Activated T-cell treated with anti-CD3 and anti-CD28 coated beads, Interleukin-2, amount 50 U/mL, for 72 hours (primary cell): ENCODE data around the gene NTNG1. TPM values are rescaled to one million over a fixed set of nuclear protein-coding genes. Genes with fewer than 3 reads are reported as not detected.

ENCODE experiments used
- ATAC-seq, 2 donors: fragments of 150-1000 bp; cut with Tn5 transposase; replicated peaks in 1 of 2; 2 replicates each; pipeline ENCODE4 v1.10.0; 2021; ENCODE audit warnings: moderate library complexity in 2 of 2, mild to moderate bottlenecking in 1 of 2
- DNase-seq, 2 donors: peaks; one replicate each; pipeline ENCODE4 v3.0.0; 2021 to 2022; ENCODE audit warnings: mixed read lengths in 1 of 2
- H3K27ac Mint-ChIP-seq: one replicate; pipeline ENCODE4 v1.8.0; 2022; ENCODE audit warnings: mild to moderate bottlenecking, moderate library complexity, mixed read lengths
- H3K27me3 Mint-ChIP-seq: one replicate; pipeline ENCODE4 v1.8.0; 2022; ENCODE audit warnings: low read depth, mixed read lengths
- H3K36me3 Mint-ChIP-seq, 2 donors: one replicate each; pipeline ENCODE4 v1.8.0; 2022; ENCODE audit warnings: mixed read lengths in 2 of 2, mild to moderate bottlenecking in 1 of 2; ENCODE audit not compliant: insufficient read depth in 2 of 2
- H3K4me1 Mint-ChIP-seq: one replicate; pipeline ENCODE4 v1.8.0; 2022; ENCODE audit warnings: low read depth, mixed read lengths
- H3K4me3 Mint-ChIP-seq, 2 donors: one replicate each; pipeline ENCODE4 v1.8.0; 2022; ENCODE audit warnings: mild to moderate bottlenecking in 2 of 2, mixed read lengths in 2 of 2, moderate library complexity in 2 of 2
- H3K9me3 Mint-ChIP-seq, 2 donors: one replicate each; pipeline ENCODE4 v1.8.0; 2022; ENCODE audit warnings: mixed read lengths in 2 of 2
- total RNA-seq, 2 donors: library from RNA; stranded (reverse); gene quantifications; one replicate each; pipeline ENCODE4 v1.2.3, GENCODE V29; 2022

NTNG1 gene
- total RNA-seq, 2 donors from 2014 or later, result 0.48 TPM; not detected in 1

DNA sequence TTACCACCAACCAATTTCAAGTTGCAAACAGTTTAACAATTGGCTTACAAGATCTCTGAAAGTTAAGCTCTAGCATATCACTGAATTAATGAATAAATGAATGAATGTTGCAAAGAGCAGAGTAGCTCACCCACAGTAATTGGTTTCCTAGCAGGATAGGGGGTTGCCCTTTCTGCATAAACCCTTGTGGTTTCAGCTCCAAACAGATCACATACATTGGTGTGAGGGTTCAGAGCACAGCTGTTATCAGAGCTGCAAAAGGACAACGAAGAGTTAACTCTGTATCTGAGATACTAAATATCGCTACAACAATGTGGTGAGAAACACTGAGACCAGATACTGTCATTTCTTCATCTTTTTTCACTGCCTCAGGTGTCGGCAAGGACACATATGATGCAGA is 46.6 kb downstream of the NTNG1 start:
- H3K27me3 Mint-ChIP-seq, result peaks cover 5% of the 10 kb centered on the region
- H3K9me3 Mint-ChIP-seq, result no peaks in the 10 kb centered on the region
- no peak overlapping the region for H3K27ac Mint-ChIP-seq
- H3K4me1 Mint-ChIP-seq, result no peaks in the 10 kb centered on the region
- H3K36me3 Mint-ChIP-seq, result no peaks in the 10 kb centered on the region
- no peak for ATAC-seq
- no peak overlapping the region for H3K4me3 Mint-ChIP-seq
- DNase-seq, result no peak

DNA sequence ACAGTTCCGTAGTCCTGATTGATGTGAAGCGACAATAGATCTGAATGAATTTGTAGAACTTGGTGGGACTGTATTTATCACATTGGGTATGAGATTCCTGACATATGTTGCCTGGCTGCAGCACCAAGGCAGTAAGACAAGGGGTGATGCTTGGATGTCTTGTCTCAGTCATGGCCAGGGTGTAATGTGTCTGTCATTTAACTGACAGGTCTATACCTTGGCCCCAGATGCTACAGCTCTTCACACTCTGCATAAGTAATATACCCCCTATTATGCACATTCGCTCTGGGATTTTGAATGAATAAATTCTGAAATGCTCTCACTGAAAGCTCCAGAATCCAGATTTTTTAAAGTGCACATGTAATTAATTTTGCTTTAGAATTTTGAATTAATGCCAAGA is 47.3 kb downstream of the NTNG1 start:
- no peak overlapping the region for H3K27ac Mint-ChIP-seq
- peaks cover 4% of the 10 kb centered on the region for H3K27me3 Mint-ChIP-seq
- ATAC-seq (no peak), DNase-seq (no peak)
- no peaks in the 10 kb centered on the region for H3K36me3 Mint-ChIP-seq
- no peaks in the 10 kb centered on the region for H3K4me1 Mint-ChIP-seq
- no peak overlapping the region for H3K4me3 Mint-ChIP-seq
- H3K9me3 Mint-ChIP-seq, result no peaks in the 10 kb centered on the region

DNA sequence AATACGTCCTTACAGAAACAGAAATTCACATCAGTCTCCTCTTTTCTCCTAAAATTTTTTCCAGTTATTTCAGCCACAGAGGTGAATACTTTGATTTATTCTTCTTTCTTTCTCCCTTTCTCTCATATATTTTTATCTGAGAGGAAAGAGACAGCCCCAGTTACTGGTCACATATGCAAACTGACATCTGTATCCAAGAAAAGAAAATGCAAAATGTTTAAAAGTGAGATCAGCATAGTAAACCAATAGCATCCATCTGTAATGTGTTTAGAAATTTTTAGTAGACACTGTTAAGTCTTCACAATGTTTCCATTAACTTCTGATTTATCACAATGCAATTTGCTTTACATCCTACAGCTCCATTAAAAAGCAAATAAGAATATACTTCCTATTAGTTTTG is 53.5 kb downstream of the NTNG1 start:
- Mint-ChIP-seq H3K4me1 (no peaks in the 10 kb centered on the region), H3K9me3 (no peaks in the 10 kb centered on the region), H3K27me3 (no peaks in the 10 kb centered on the region), H3K27ac (no peak overlapping the region), H3K36me3 (no peaks in the 10 kb centered on the region), H3K4me3 (no peak overlapping the region)
- ATAC-seq (no peak), DNase-seq (no peak)

DNA sequence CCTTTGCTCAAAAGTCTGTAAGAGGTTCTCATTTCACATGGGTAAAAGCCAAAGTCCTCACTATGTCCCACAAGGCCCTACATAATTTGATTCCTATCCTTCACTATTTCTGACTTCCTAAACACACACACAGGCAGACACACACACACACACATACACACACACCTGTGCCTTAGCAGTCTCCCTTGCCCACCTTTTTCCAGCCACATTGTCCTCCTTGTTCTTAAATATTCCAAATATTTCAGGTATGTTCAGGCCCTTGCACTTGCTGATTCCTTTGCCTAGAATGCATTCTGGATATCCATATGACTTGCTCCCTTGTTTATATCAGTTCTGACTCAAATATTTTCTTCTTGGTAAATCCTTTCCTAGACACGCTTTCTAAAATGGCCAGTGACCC is 54.6 kb downstream of the NTNG1 start:
- no peak for ATAC-seq
- H3K9me3 Mint-ChIP-seq, result no peaks in the 10 kb centered on the region
- no peak overlapping the region for H3K4me3 Mint-ChIP-seq
- no peaks in the 10 kb centered on the region for H3K27me3 Mint-ChIP-seq
- H3K36me3 Mint-ChIP-seq, result no peaks in the 10 kb centered on the region
- no peak for DNase-seq
- H3K4me1 Mint-ChIP-seq, result no peaks in the 10 kb centered on the region
- no peak overlapping the region for H3K27ac Mint-ChIP-seq

DNA sequence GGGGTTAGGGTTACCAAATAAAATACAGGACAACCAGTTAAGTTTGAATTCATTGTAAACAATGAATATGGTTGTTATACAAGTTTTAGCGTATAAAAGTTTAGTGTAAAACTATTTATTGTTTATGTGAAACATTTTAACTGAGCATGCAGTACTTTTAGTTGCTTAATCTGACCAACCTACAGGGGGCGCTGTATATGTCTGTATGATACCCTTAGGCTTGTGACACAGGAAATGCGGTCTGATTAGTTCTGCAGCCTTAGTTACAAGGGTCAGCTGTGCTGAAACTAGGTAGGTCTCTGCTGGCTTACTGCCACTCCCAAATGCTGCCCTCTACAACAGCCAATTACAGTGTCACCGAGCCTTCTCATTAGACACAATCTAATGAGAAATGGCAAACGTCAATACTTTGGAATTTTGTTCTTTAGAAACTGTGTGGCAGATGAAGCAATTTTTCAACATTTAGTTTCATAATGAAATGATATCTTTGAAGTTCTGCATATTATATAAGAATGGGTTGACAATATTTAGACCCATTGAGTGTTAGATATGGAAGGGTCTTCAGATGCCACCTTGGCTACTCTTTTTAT is 56.2 kb downstream of the NTNG1 start:
- ATAC-seq, result no peak
- Mint-ChIP-seq H3K9me3 (peaks cover 0 to 5% of the 10 kb centered on the region in 2 donors), H3K27me3 (no peaks in the 10 kb centered on the region), H3K4me1 (no peaks in the 10 kb centered on the region), H3K36me3 (peaks cover 0 to 3% of the 10 kb centered on the region in 2 donors), H3K27ac (no peak overlapping the region), H3K4me3 (no peak overlapping the region)
- peak; percentile 17 to 34 for DNase-seq

DNA sequence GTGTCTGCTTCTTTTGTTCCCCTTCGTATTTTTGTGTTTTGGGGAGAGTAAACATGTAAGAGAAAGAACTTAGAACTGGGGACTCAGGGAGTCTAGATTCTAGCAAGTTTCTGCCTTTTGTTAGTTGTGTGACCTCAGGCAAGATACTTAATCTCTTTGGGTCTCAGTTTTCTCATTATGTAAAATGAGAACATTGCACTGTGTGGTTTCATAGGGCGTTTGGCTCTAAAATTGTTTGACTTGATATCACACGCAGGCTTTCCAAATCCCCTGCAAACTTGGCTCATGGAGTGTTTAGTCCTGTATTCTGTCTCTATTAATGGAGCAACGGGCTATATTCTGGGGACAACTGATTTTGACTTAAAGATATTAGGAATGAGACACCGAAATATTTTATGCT is 57.7 kb downstream of the NTNG1 start:
- Mint-ChIP-seq H3K9me3 (peaks cover 0 to 5% of the 10 kb centered on the region in 2 donors), H3K4me1 (no peaks in the 10 kb centered on the region)
- ATAC-seq, result no peak

DNA sequence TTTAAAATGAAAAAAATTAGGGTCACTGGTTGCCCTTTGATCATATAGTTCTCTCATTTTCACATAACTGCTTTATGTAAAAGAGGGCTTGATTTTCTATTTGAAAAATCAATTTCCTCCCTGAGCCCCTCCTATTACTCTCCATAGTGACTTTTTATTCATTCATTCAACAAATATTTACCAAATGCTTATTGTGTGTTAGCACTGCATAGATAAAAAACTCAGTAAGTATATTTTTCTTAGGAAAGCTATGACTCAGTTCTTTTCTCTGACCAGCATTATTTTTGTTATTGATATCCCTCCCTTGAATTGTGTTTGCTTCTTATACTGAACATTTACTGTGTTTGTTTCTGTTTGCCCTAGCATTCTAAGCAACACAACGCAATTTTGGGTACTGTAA is 59.8 kb downstream of the NTNG1 start:
- no peaks in the 10 kb centered on the region for H3K4me1 Mint-ChIP-seq
- peaks cover 0 to 3% of the 10 kb centered on the region in 2 donors for H3K36me3 Mint-ChIP-seq
- H3K4me3 Mint-ChIP-seq, result no peak overlapping the region

More for the DNA sequence above, 57.7 kb downstream of the NTNG1 start:
- H3K27me3 Mint-ChIP-seq, result no peaks in the 10 kb centered on the region
- no peak overlapping the region for H3K4me3 Mint-ChIP-seq
- no peak for DNase-seq
- no peak overlapping the region for H3K27ac Mint-ChIP-seq
- H3K36me3 Mint-ChIP-seq, result peaks cover 0 to 3% of the 10 kb centered on the region in 2 donors

DNA sequence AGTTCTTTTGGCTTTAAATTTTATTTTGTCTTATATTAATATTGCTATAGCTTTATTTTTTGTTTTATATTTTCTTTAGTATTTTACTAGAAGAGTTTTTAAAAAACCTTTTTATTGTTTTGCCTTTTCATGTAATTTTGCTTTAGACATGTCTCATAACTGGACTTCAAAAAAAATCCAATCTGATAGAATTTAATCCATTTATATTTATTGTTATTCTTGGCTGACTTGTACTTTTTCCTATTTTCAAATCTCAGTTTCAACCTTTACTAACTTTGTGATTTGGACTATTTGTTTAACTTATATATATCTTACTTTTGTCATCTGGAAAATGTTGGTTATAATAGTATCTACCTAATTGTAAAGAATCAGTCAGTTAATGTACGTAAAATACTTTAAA is 61.2 kb downstream of the NTNG1 start:
- ATAC-seq, result no peak
- H3K27me3 Mint-ChIP-seq, result no peaks in the 10 kb centered on the region
- peaks cover 0 to 3% of the 10 kb centered on the region in 2 donors for H3K36me3 Mint-ChIP-seq
- no peak for DNase-seq
- H3K4me1 Mint-ChIP-seq, result no peaks in the 10 kb centered on the region
- no peak overlapping the region for H3K4me3 Mint-ChIP-seq
- peaks cover 2 to 5% of the 10 kb centered on the region in 2 donors for H3K9me3 Mint-ChIP-seq
- no peak overlapping the region for H3K27ac Mint-ChIP-seq

More for the DNA sequence above, 59.8 kb downstream of the NTNG1 start:
- Mint-ChIP-seq H3K27me3 (no peaks in the 10 kb centered on the region), H3K9me3 (peaks cover 2 to 5% of the 10 kb centered on the region in 2 donors), H3K27ac (no peak overlapping the region)
- DNase-seq (no peak), ATAC-seq (no peak)

DNA sequence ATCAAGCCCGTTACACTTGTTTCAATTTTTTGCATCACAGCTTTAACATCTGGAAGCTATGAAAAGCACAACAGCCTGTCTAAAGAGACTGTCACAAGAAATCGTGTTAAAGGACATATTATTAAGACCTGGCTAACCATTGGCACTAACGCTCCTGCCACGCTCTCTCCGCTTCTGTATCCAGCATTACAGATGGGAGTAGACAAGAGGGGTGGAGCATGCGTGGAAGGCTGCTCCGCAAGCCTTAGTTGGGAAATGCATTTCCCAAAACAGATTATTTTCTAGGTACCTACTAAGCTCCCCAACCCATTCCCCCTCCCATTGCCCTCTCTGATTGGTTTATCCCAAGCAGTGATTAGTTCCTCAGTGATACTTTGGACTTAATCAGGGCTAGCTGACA is 72.4 kb downstream of the NTNG1 start:
- peaks cover 2 to 7% of the 10 kb centered on the region in 2 donors for H3K9me3 Mint-ChIP-seq
- H3K27ac Mint-ChIP-seq, result no peak overlapping the region
- ATAC-seq, result no peak
- no peak overlapping the region for H3K4me3 Mint-ChIP-seq
- DNase-seq, result no peak
- H3K4me1 Mint-ChIP-seq, result no peaks in the 10 kb centered on the region
- no peaks in the 10 kb centered on the region for H3K27me3 Mint-ChIP-seq
- H3K36me3 Mint-ChIP-seq, result no peaks in the 10 kb centered on the region

DNA sequence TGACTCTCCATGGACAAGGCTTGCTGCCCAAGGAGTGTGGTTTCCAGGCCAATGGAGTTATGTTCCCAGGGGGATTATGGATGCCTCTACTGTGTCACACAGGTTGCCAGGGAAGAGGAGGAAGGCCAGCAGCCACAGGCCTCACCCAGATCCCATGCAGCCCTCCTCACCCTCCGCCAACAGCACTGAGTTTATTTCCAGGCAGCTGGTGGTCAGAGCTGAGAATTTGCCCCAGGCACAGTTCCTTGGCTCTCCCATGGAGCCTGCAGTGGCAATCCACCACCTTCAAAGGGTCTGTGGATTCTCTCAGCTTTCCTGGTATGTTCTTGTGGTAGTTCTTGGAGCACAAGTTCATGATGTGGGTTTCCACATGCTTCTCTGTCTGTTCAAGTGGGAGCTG is 79.2 kb downstream of the NTNG1 start:
- peaks cover 0 to 3% of the 10 kb centered on the region in 2 donors for H3K36me3 Mint-ChIP-seq
- no peak overlapping the region for H3K4me3 Mint-ChIP-seq
- peaks cover 0 to 11% of the 10 kb centered on the region in 2 donors for H3K9me3 Mint-ChIP-seq
- ATAC-seq (no peak), DNase-seq (no peak)
- H3K27me3 Mint-ChIP-seq, result no peaks in the 10 kb centered on the region
- H3K27ac Mint-ChIP-seq, result no peak overlapping the region
- no peaks in the 10 kb centered on the region for H3K4me1 Mint-ChIP-seq

DNA sequence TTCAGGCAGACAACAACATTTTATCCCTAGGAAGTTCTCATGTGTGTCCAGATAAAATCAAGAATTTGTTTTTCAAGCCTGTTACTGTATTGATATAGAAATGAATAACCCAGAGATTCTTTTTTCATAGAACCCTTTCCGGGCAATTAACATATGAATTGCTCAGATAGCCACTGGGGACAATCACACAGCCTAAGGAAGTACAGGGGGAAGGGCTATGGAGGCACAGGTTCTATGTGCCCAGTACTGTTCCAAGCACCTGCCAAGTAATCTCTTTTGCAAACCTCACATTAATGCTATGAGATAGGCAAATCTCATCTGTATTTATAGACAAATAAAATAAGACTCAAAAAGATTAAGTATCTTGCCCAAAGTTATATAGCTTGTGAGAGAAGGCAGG is 84.9 kb downstream of the NTNG1 start:
- DNase-seq (no peak), ATAC-seq (no peak)
- peaks cover 0 to 3% of the 10 kb centered on the region in 2 donors for H3K9me3 Mint-ChIP-seq
- no peak overlapping the region for H3K4me3 Mint-ChIP-seq
- H3K4me1 Mint-ChIP-seq, result no peaks in the 10 kb centered on the region
- H3K36me3 Mint-ChIP-seq, result no peaks in the 10 kb centered on the region
- H3K27ac Mint-ChIP-seq, result no peak overlapping the region
- H3K27me3 Mint-ChIP-seq, result no peaks in the 10 kb centered on the region

DNA sequence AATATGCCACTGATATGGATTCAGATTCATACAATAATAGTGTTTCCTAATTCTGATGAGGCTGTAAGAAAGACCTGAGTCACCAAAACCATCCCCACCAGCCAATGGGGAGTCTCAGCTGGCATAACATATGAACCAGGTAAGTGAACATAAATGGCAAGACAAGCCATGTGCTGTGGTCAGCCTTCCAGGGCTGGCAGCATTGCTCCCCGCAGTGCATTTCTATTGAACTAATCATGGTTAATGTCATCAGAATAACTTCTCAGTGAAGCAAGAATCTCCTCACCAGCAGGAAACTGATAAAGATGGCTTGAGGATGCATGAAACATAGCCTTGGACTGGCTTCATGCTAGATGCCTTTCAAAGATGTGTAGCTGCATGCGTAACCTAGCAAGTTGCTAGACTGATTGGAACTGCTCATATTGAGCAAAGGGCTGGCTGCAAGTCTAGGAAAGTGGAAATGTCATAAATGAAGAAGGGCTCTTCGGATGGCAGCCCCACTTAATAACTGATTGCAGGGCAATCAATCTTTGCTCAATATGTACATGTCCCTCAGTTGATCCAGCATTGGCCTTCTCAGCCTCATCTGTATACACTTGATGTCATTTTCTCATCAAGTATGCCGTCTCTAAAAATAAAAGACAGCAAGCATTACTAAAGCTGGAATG is 88.0 kb downstream of the NTNG1 start:
- no peaks in the 10 kb centered on the region for H3K36me3 Mint-ChIP-seq
- ATAC-seq, result no peak
- H3K9me3 Mint-ChIP-seq, result peaks cover 0 to 3% of the 10 kb centered on the region in 2 donors
- H3K4me3 Mint-ChIP-seq, result no peak overlapping the region
- no peaks in the 10 kb centered on the region for H3K4me1 Mint-ChIP-seq
- H3K27ac Mint-ChIP-seq, result no peak overlapping the region
- DNase-seq, result no peak
- H3K27me3 Mint-ChIP-seq, result no peaks in the 10 kb centered on the region

DNA sequence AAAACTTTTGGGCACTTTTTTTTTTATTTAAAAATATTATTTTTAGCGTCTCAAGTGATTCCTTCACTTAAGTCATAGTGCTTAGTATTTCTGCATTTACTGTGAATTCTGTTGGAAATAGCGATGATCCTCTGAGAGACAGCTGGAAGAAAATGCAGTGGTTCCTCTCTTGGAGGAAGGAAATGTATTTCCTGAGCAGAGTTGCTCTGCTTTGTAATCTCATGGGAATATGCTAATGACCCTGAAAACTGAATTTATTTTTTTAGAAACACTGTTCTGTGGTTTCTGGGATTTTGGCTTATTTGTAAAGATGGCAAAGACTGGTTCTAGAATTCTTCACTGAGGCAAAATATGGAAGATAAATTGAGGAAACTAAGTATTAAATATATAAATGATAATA is 88.9 kb downstream of the NTNG1 start:
- peaks cover 0 to 3% of the 10 kb centered on the region in 2 donors for H3K9me3 Mint-ChIP-seq
- H3K4me3 Mint-ChIP-seq, result no peak overlapping the region
- no peaks in the 10 kb centered on the region for H3K36me3 Mint-ChIP-seq
- DNase-seq (no peak), ATAC-seq (no peak)
- no peaks in the 10 kb centered on the region for H3K4me1 Mint-ChIP-seq
- H3K27ac Mint-ChIP-seq, result no peak overlapping the region
- H3K27me3 Mint-ChIP-seq, result no peaks in the 10 kb centered on the region

DNA sequence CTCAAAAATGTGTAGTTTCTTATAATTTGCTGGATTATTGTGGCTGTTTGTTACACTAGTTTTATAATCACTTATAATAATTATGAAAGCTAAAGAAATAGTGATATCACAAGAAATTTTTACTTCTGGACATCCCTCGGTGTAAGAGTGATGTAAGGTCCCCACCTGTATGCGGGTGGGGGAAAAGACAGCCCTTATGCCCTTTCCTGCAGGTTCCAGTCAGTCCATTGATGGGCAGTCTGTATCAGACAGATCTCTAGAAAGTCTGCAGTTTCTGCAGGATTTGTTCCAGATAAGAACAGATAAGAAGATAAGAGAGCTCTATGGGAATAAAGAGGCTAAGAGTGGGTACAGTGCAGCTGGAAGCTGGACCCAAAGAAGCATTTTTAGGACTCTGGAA is 89.3 kb downstream of the NTNG1 start:
- DNase-seq (no peak), ATAC-seq (no peak)
- H3K4me3 Mint-ChIP-seq, result no peak overlapping the region
- H3K27me3 Mint-ChIP-seq, result no peaks in the 10 kb centered on the region
- H3K9me3 Mint-ChIP-seq, result peaks cover 0 to 3% of the 10 kb centered on the region in 2 donors
- H3K36me3 Mint-ChIP-seq, result no peaks in the 10 kb centered on the region
- H3K4me1 Mint-ChIP-seq, result no peaks in the 10 kb centered on the region
- H3K27ac Mint-ChIP-seq, result no peak overlapping the region
